ENCODE results near the gene ATP11A.

DNA sequence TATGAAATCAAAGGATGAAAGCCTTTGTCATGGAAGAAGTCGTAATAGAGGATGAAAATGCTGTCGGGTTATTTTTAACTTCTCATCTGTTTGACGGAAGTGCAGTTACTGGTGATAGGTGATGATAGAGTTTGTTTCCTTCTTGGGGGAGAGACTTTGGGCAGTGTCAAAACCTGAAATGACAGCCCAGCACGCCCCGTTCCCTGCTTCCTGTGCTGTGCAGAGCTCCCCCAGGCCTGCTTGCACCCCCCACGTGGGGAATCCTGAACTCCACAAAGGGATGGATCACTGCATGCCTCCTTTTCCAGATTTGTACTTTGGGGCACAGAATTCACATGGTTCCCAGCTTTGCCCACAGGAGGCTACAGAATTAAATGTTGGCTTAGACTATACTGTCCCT, 102.7 kb downstream of the ATP11A start:
- TF ChIP-seq POLR2AphosphoS5 (IDR thresholded peaks at IDR 0.05): no peak
- TF ChIP-seq, protein P1, sequence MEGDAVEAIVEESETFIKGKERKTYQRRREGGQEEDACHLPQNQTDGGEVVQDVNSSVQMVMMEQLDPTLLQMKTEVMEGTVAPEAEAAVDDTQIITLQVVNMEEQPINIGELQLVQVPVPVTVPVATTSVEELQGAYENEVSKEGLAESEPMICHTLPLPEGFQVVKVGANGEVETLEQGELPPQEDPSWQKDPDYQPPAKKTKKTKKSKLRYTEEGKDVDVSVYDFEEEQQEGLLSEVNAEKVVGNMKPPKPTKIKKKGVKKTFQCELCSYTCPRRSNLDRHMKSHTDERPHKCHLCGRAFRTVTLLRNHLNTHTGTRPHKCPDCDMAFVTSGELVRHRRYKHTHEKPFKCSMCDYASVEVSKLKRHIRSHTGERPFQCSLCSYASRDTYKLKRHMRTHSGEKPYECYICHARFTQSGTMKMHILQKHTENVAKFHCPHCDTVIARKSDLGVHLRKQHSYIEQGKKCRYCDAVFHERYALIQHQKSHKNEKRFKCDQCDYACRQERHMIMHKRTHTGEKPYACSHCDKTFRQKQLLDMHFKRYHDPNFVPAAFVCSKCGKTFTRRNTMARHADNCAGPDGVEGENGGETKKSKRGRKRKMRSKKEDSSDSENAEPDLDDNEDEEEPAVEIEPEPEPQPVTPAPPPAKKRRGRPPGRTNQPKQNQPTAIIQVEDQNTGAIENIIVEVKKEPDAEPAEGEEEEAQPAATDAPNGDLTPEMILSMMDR (IDR thresholded peaks at IDR 0.05 in 8 of 11, conservative IDR thresholded peaks at IDR 0.05 in 3 of 11): no peak
- TF ChIP-seq POLR2A (IDR thresholded peaks at IDR 0.05): no peak
